GM18520 (cell line): ENCODE data around the gene ZNF444.
"Not testable (repeated sequence)": the region's sequence is repeated elsewhere in the genome, so short reads cannot be mapped to it uniquely, and the experiment has no call there.

Source experiments
- ATAC-seq: cut with Tn5 transposase; IDR thresholded peaks from one replicate; pipeline ENCODE4 v1.9.1; 2021; ENCODE audit not compliant: unreplicated experiment

The ZNF444 gene

GRCh38 chr19:56144831-56145230 lies 3.7 kb downstream of the ZNF444 start:
- ATAC-seq = no peak

GRCh38 chr19:56145698-56146097 lies 4.6 kb downstream of the ZNF444 start:
- no peak for ATAC-seq

GRCh38 chr19:56146904-56147303 lies 5.8 kb downstream of the ZNF444 start:
- no peak for ATAC-seq

DNA sequence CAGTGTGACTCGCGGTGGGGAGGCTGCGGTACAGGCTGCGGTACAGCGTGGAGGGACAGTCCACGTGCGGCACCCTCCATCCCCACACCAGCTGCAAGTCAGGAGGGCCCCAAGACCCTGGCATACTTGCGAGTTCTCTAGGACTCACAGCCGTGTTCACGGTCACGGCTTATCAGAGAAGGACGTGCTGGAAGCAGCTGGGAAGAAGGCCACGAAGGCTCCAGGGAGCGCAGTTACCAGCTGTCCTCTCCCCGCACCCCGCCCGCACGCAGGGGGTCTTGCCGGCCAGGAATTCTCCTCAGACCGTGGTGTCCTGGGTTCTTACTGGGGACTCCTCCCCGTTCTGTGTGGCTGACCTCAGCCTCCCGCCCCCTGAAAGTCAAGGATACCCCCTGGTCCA lies 6.2 kb downstream of the ZNF444 start:
- ATAC-seq = no peak

DNA sequence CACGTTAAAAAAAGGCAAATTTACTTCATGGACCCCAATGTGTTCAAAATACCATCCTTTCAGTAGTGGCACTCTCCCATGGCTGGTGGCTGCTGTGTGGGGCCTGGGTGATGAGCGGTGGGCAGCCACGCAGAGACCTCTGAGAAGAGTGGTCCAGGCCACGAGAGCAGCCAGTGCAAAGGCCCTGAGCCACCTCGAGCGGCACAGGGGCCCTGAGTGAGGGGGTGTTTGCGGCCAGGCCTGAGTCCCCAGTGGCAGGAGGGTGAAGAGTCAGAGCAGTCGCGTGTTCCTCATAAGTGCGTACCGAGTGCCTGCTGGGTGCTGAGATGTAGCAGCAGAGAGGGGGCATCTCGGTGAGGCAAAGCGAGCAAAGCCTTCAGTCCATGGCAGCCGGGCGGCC lies 7.0 kb downstream of the ZNF444 start:
- ATAC-seq = no peak

- ATAC-seq = not testable (repeated sequence)
Measured at GRCh38 chr19:56148955-56149655, 8.0 kb downstream of the ZNF444 start.

DNA sequence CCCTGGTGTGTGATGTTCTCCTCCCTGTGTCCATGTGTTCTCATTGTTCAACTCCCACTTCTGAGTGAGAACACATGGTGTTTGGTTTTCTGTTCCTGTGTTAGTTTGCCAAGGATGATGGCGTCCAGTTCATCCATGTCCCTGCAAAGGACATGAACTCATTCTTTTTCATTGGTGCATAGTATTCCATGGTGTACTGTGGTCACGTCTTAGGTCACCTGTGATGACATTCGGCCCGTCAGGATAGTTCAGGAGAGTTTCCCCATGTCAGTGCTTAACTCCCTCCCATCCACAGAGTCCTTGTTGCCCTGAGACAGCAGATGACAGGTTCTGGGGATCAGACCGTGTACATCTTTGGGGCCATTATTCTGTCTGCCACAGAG lies 8.6 kb downstream of the ZNF444 start:
- no peak for ATAC-seq

- ATAC-seq = no peak
Measured at GRCh38 chr19:56150358-56150757, 9.3 kb downstream of the ZNF444 start.

DNA sequence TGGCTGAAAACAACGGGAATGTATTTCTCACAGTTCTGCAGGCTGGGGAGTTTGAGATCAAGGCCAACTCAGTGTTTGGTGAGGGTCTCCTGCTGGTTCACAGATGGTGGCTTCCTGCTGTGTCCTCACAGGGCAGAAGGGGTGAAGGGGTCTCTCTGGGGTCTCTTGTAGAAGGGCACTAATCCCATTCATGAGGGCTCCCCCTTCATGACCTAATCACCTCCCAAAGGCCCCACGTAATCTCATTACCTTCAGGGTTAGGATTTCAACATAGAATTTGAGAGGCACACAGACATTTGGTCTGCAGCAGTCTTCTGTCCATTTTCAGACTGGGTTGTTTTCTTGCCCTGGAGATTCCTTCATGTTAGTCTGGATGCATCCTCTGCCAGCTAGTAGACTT lies 11.6 kb downstream of the ZNF444 start:
- ATAC-seq = no peak

GRCh38 chr19:56153507-56153906 lies 12.4 kb downstream of the ZNF444 start:
- ATAC-seq = no peak

- no peak for ATAC-seq
Measured at GRCh38 chr19:56155124-56155687, 14.1 kb downstream of the ZNF444 start.

GRCh38 chr19:56156768-56157167 lies 15.7 kb downstream of the ZNF444 start:
- no peak for ATAC-seq

DNA sequence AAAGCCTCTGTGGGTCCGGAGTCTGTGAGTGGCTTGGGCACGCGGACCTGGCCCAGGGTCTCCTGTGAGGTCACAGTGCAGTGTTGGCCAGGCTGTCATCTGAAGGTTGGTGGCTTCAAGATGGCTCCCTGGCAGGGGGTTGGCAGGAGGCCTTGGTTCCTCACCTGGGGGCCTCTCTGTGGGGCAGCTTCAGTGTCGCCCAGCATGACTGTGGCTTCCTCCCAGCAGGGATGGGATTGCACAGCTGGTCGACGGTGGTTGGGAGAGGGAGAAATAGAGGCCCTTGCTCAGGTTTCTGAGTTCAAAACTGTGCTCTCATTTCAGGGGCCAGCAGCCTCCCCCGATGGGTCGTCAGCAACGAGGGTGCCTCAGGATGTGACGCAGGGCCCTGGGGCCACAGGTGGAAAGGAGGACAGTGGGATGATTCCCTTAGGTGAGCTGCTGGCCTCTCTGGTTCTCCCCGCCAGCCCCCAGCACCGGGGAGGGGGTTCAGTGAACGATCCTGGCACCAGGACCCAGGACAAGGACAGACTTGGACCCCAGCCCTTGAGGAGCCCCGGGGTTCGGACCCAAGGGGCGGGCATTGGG lies 17.2 kb downstream of the ZNF444 start:
- ATAC-seq = no peak

GRCh38 chr19:56159009-56159559 lies 18.0 kb downstream of the ZNF444 start:
- ATAC-seq = no peak

- no peak for ATAC-seq
Measured at GRCh38 chr19:56159622-56160271, 18.7 kb downstream of the ZNF444 start.

DNA sequence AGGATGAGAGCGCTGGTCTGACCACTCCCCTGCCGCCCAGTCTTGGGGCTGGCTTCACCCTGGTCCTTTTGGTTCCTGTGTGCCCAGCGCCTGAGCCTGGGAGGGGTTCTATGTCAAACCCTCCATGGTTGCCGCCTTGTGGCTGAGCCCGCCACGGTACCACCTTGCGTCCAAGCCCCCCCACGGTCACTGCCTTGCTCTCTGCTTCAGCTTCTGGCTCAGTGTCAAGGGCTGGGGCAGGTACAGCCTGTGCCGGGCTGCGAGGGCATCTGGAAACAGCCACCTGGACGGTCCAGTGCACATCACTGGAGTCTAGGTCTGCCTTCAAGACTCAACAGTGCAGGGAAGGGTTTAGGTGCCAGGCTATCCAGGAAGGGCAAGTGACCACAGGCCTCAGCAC lies 20.4 kb downstream of the ZNF444 start:
- no peak for ATAC-seq

DNA sequence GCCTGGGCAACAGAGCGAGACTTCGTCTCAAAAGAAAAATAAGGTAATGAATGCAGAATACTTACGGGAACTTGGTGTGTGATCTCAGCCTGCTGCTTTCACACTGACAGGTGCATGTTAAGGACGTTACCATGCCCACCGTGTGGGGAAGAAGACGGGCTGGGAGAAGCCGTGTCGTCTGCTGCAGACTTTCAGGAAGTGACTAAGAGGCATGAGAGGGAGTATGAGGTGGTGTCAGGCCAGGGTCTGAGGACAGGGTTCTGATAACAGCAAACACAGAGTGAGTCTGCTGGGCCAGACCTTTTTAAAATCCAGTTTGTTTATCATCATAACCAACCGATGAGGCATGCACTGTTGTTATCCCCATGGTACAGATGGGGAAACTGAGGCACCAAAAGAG lies 21.2 kb downstream of the ZNF444 start:
- ATAC-seq = no peak

DNA sequence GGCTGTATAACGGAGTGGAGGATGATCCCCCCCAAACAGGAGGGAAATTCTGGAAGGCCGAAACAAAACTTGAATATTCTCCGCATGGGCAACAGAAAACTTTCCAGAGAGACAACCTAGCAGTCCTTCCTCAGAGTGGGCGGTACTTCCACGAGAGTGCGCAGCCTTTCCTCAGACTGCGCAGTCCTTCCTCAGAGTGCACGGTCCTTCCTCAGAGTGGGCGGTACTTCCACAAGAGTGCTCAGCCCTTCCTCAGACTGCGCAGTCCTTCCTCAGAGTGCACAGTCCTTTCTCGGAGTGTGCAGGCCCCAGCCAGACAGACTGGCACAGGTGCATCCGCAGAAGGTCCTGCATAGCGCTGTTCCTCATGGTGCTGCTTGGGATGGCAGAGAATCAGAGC lies 22.0 kb downstream of the ZNF444 start:
- ATAC-seq = no peak

DNA sequence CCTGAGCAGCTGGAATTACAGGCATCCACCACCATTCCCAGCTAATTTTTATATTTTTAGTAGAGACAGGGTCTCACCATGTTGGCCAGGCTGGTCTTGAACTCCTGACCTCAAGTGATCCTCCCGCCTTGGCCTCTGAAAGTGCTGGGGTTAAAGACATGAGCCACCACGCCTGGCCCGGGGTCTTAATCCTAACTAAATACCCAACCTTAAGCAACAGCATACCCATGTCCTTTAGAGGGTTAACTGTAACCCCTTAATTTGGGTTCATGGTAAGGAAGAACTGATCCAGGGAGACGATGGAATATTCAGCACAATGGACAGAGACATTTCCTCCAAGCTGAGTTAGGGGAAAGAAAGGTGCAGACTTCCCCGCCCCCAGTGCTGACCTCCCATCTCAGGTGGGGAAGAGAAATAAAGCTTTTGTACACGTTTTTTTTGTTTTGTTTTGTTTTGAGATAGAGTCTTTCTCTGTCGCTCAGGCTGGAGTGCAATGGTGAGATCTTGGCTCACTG lies 26.0 kb downstream of the ZNF444 start:
- ATAC-seq = no peak

GRCh38 chr19:56170261-56170660 lies 29.2 kb downstream of the ZNF444 start:
- ATAC-seq = no peak

GRCh38 chr19:56174086-56174485 lies 33.0 kb downstream of the ZNF444 start:
- ATAC-seq = no peak

GRCh38 chr19:56174550-56174949 lies 33.5 kb downstream of the ZNF444 start:
- no peak for ATAC-seq
